A673 (cell line): ENCODE measurements around the gene TMEM92.

Experiments
- EZH2 ChIP-seq: fragments of 200-600 bp; sonication (generic); IDR thresholded peaks from 2 replicates; pipeline ENCODE4 v1.6.1; 2017; ENCODE audit warnings: borderline replicate concordance, low read depth, mild to moderate bottlenecking, mixed read lengths, antibody characterized with exemption, low read length; ENCODE audit not compliant: poor library complexity, severe bottlenecking
- TF ChIP-seq, protein P1 (sequence below): fragments of 300-800, 200-600 bp; sonication (generic); conservative IDR thresholded peaks from 2 replicates; pipeline ENCODE4 v1.5.1; 2017; ENCODE audit warnings: low read depth, mild to moderate bottlenecking, antibody characterized with exemption, low read length, moderate library complexity, mixed read lengths

DNA sequence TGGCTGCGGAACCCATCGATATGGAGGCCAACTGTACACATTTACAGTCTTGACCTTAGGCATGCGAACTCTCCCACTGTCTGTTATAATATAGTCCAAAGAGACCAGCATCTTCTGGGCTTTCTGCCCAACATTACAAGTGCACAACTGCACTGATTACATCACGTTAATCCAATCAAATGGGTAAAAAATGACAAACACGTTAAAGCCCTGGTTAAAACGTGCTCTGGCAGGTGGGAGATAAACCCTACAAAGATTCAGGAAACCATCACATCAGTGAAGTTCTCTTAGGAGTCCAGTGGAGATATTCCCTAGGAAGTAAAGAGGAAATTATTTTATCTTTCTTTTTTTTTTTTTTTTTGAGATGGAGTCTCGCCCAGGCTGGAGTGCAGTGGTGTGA is 48.0 kb downstream of the TMEM92 start:
- TF ChIP-seq, protein P1, sequence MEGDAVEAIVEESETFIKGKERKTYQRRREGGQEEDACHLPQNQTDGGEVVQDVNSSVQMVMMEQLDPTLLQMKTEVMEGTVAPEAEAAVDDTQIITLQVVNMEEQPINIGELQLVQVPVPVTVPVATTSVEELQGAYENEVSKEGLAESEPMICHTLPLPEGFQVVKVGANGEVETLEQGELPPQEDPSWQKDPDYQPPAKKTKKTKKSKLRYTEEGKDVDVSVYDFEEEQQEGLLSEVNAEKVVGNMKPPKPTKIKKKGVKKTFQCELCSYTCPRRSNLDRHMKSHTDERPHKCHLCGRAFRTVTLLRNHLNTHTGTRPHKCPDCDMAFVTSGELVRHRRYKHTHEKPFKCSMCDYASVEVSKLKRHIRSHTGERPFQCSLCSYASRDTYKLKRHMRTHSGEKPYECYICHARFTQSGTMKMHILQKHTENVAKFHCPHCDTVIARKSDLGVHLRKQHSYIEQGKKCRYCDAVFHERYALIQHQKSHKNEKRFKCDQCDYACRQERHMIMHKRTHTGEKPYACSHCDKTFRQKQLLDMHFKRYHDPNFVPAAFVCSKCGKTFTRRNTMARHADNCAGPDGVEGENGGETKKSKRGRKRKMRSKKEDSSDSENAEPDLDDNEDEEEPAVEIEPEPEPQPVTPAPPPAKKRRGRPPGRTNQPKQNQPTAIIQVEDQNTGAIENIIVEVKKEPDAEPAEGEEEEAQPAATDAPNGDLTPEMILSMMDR: no peak
- no peak for TF ChIP-seq EZH2
